Osteocyte (in vitro differentiated cells): ENCODE results near the gene GTSE1. TPM values are rescaled to one million over a fixed set of nuclear protein-coding genes. Genes with fewer than 3 reads are reported as not detected.

Experiments used
- DNase-seq: peaks from one replicate; pipeline ENCODE4 v3.0.0; 2021; ENCODE audit warnings: mixed read lengths; ENCODE audit not compliant: unreplicated experiment; ENCODE audit errors: extremely low spot score
- H3K27ac Mint-ChIP-seq: one replicate; pipeline ENCODE4 v1.8.0; 2021; ENCODE audit warnings: mild to moderate bottlenecking, mixed read lengths; ENCODE audit not compliant: unreplicated experiment
- H3K27me3 Mint-ChIP-seq: one replicate; pipeline ENCODE4 v1.8.0; 2021; ENCODE audit warnings: mixed read lengths; ENCODE audit not compliant: unreplicated experiment
- H3K36me3 Mint-ChIP-seq: one replicate; pipeline ENCODE4 v1.8.0; 2021; ENCODE audit warnings: mixed read lengths; ENCODE audit not compliant: unreplicated experiment
- H3K4me1 Mint-ChIP-seq: one replicate; pipeline ENCODE4 v1.8.0; 2021; ENCODE audit warnings: mixed read lengths; ENCODE audit not compliant: unreplicated experiment
- H3K4me3 Mint-ChIP-seq: one replicate; pipeline ENCODE4 v1.8.0; 2021; ENCODE audit warnings: mild to moderate bottlenecking, moderate library complexity, mixed read lengths; ENCODE audit not compliant: unreplicated experiment
- H3K9me3 Mint-ChIP-seq: one replicate; pipeline ENCODE4 v1.8.0; 2021; ENCODE audit warnings: mixed read lengths; ENCODE audit not compliant: unreplicated experiment
- total RNA-seq: library from RNA; stranded (reverse); gene quantifications from 2 replicates; pipeline ENCODE4 v1.2.1, GENCODE V29; 2021
- TF ChIP-seq, protein P1 (sequence below): fragments of 200-600 bp; sonication (generic); IDR thresholded peaks from 2 replicates; pipeline ENCODE4 v1.5.0; 2021; ENCODE audit warnings: antibody characterized with exemption, mild to moderate bottlenecking, moderate library complexity

Gene GTSE1
- total RNA-seq, 1 donor from 2014 or later = 9.4 TPM

DNA sequence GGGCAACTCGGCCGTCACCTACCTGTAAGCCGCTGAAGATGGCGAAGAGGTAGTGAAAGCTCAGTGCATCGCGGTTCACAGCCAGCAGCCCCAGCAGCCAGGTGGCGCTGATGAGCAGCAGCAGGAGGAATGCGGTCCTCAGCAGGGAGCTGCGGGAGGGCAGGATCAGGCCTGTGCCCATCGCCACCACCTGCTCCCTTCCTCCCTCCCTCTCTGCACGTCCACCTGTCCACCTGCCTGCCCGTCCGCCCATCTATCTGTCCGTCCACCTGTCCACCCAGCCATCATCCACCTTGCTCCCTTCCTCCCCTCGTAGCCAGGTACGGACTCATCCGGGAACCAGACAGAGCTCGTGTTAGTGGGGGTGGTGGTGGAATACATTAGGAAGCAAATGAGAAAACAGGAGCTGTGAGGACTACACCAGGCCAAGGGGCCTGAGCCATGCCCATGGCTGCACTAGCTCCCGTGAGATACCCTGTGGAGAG, 71.1 kb downstream of the GTSE1 start:
- no peak overlapping the region for H3K4me3 Mint-ChIP-seq
- no peak for DNase-seq
- H3K27me3 Mint-ChIP-seq = no peaks in the 10 kb centered on the region
- TF ChIP-seq, protein P1, sequence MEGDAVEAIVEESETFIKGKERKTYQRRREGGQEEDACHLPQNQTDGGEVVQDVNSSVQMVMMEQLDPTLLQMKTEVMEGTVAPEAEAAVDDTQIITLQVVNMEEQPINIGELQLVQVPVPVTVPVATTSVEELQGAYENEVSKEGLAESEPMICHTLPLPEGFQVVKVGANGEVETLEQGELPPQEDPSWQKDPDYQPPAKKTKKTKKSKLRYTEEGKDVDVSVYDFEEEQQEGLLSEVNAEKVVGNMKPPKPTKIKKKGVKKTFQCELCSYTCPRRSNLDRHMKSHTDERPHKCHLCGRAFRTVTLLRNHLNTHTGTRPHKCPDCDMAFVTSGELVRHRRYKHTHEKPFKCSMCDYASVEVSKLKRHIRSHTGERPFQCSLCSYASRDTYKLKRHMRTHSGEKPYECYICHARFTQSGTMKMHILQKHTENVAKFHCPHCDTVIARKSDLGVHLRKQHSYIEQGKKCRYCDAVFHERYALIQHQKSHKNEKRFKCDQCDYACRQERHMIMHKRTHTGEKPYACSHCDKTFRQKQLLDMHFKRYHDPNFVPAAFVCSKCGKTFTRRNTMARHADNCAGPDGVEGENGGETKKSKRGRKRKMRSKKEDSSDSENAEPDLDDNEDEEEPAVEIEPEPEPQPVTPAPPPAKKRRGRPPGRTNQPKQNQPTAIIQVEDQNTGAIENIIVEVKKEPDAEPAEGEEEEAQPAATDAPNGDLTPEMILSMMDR = peak; percentile 91
- no peaks in the 10 kb centered on the region for H3K9me3 Mint-ChIP-seq
- H3K27ac Mint-ChIP-seq = no peak overlapping the region
- H3K4me1 Mint-ChIP-seq = no peaks in the 10 kb centered on the region
- H3K36me3 Mint-ChIP-seq = no peaks in the 10 kb centered on the region

GRCh38 chr22:46368422-46368821, 71.8 kb downstream of the GTSE1 start:
- H3K4me3 Mint-ChIP-seq = no peak overlapping the region
- no peak for DNase-seq
- no peaks in the 10 kb centered on the region for H3K27me3 Mint-ChIP-seq
- no peaks in the 10 kb centered on the region for H3K36me3 Mint-ChIP-seq
- TF ChIP-seq, protein P1 = no peak
- no peaks in the 10 kb centered on the region for H3K4me1 Mint-ChIP-seq
- H3K27ac Mint-ChIP-seq = no peak overlapping the region
- H3K9me3 Mint-ChIP-seq = no peaks in the 10 kb centered on the region

GRCh38 chr22:46368871-46369715, 72.4 kb downstream of the GTSE1 start:
- Mint-ChIP-seq H3K27me3 (no peaks in the 10 kb centered on the region), H3K9me3 (no peaks in the 10 kb centered on the region), H3K27ac (no peak overlapping the region), H3K36me3 (no peaks in the 10 kb centered on the region), H3K4me3 (no peak overlapping the region), H3K4me1 (no peaks in the 10 kb centered on the region)
- no peak for DNase-seq
- TF ChIP-seq, protein P1 = no peak

DNA sequence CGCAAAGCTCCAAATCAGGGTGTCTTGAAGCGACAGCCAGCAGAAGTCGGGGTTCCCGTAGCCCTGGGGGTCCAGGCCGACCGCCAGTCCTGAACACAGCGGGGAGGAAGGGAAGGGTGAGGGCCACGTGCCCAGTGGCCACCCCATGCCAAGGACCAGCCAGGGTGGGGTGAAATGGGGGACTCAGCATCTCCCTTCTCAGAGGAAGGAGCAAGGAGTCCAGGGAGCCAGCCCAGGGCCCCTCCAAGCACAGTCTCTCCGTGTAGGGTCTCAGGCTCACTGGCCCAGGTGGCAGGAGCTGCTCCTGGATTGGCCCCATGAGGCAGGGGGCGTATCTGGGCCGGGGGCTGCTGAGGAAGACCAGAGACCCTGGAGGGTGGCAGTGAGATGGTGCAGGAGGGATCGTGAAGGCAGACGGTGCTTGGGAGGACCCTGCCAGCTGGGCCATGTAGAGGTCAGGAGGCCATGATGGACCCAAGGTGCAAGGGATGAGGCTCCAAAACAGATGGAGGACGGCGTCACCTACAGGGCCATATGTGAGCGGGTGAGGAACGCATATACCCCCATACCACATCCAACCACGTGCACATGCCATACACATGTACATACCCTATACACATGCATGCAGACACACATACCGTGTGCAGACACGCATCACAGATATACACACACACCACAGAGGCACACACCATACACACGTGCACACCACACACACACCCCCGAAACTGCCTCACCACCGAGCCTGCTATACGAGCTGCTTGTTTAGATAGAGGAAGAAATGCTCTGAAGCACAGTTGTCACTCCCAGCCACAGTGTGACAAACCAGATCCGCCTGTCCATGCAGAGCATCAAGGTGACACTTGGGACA, 73.3 kb downstream of the GTSE1 start:
- H3K9me3 Mint-ChIP-seq = no peaks in the 10 kb centered on the region
- no peaks in the 10 kb centered on the region for H3K27me3 Mint-ChIP-seq
- TF ChIP-seq, protein P1 = no peak
- no peak overlapping the region for H3K27ac Mint-ChIP-seq
- no peak overlapping the region for H3K4me3 Mint-ChIP-seq
- DNase-seq = no peak
- H3K4me1 Mint-ChIP-seq = no peaks in the 10 kb centered on the region
- no peaks in the 10 kb centered on the region for H3K36me3 Mint-ChIP-seq
